ENCODE data around the gene BLCAP. TPM values are rescaled to one million over a fixed set of nuclear protein-coding genes. Genes with fewer than 3 reads are reported as not detected.

BLCAP gene
- total and polyA plus RNA-seq, 9 donors: 27.7 to 147 (median 62.0) TPM

DNA sequence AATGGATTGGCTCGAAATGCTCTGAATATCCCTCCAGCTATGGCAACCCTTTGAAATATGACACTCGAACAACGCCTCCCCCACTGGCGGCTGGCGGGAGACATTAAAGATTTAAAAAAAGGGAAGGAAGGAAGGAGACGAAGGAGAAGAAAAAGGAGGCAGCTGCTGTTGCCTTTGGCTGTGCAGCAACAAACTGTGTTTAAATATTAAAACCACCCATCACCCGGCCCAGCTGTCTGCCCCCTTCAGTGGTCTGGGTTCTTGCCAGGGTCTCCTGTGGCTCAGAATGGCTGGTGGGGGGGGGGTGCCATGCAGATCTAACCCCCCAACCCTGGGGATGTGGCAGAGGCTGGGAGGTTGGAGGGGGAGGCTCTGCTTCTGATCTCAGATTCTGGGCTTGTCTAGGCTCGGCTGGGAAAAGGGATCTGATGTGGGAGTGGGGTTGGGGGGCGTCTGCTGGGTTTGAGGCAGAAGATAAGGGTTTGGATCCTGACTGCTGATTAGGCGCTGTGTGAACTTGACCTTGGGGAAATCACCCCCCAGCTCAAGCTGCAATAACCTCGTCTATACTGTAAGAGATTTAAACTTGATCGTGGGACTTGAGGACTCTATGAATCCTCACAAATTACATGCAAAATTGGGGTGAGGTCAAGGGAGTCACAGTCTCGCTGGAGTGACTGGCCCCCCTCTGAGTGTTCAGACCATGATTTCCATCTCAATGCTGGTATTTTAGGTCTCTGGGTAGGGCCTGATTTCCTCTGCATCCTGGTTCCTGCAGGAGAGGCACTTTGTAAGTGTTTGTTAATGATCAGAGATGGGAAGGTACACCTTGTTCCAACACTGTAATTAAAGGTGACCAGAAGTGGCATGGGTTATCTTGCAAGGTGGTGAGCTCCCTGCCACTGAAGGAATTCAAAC lies 40.3 kb upstream of the BLCAP start:
- Histone ChIP-seq H3K27me3 (no peaks in the 10 kb centered on the region), H3K4me1 (ENCODE audit: insufficient read depth) (no peaks in the 10 kb centered on the region), H3K27ac (no peak overlapping the region), H3K4me3 (no peak overlapping the region), H3K36me3 (no peaks in the 10 kb centered on the region), H3K9me3 (no peaks in the 10 kb centered on the region)
- TF ChIP-seq EP300 (IDR thresholded peaks at IDR 0.05) (no peak), POLR2A (IDR thresholded peaks at IDR 0.05) (no peak)
- TF ChIP-seq, protein P1, sequence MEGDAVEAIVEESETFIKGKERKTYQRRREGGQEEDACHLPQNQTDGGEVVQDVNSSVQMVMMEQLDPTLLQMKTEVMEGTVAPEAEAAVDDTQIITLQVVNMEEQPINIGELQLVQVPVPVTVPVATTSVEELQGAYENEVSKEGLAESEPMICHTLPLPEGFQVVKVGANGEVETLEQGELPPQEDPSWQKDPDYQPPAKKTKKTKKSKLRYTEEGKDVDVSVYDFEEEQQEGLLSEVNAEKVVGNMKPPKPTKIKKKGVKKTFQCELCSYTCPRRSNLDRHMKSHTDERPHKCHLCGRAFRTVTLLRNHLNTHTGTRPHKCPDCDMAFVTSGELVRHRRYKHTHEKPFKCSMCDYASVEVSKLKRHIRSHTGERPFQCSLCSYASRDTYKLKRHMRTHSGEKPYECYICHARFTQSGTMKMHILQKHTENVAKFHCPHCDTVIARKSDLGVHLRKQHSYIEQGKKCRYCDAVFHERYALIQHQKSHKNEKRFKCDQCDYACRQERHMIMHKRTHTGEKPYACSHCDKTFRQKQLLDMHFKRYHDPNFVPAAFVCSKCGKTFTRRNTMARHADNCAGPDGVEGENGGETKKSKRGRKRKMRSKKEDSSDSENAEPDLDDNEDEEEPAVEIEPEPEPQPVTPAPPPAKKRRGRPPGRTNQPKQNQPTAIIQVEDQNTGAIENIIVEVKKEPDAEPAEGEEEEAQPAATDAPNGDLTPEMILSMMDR (IDR thresholded peaks at IDR 0.05): no peak
- WGBS, 3 donors: 2 to 4% (median 3%) methylated on average over 13 of the region's 13 CpGs
- no peak for DNase-seq
- intact Hi-C loops (cut with DNase I): loop anchor here in 3 of 4 donors (5.0 to 10.0 kb wide), 4 partner anchors 427 to 837 kb away; no protein-coding TSS in a partner anchor

DNA sequence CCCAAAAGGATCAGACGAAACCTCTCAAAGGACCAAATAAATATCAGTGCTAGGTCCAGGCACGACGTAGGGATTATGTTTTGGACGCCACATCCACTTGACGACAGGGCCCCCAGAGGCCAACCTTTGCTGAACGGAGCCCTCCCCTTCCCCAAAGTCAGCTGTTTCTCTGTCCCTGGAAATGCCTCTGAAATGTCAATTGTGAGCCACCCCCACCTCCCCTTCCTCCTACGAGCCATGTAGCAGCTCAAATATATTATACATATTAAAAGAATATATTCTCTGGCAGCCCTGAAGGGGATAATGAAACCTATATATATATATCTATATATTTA lies 39.6 kb upstream of the BLCAP start:
- intact Hi-C loops (cut with DNase I): loop anchor here in 3 of 4 donors (5.0 to 10.0 kb wide), 4 partner anchors 428 to 838 kb away; no protein-coding TSS in a partner anchor
- H3K27ac ChIP-seq: no peak overlapping the region
- no peak for DNase-seq
- H3K36me3 ChIP-seq: no peaks in the 10 kb centered on the region
- TF ChIP-seq, protein P1 (IDR thresholded peaks at IDR 0.05): no peak
- TF ChIP-seq POLR2A (IDR thresholded peaks at IDR 0.05): no peak
- no peak for TF ChIP-seq EP300 (IDR thresholded peaks at IDR 0.05)
- 10 to 16% (median 11%) methylated on average over 7 of the region's 7 CpGs for WGBS, 3 donors
- no peaks in the 10 kb centered on the region for H3K27me3 ChIP-seq
- H3K9me3 ChIP-seq: no peaks in the 10 kb centered on the region
- H3K4me1 ChIP-seq (ENCODE audit: insufficient read depth): no peaks in the 10 kb centered on the region
- H3K4me3 ChIP-seq: no peak overlapping the region

DNA sequence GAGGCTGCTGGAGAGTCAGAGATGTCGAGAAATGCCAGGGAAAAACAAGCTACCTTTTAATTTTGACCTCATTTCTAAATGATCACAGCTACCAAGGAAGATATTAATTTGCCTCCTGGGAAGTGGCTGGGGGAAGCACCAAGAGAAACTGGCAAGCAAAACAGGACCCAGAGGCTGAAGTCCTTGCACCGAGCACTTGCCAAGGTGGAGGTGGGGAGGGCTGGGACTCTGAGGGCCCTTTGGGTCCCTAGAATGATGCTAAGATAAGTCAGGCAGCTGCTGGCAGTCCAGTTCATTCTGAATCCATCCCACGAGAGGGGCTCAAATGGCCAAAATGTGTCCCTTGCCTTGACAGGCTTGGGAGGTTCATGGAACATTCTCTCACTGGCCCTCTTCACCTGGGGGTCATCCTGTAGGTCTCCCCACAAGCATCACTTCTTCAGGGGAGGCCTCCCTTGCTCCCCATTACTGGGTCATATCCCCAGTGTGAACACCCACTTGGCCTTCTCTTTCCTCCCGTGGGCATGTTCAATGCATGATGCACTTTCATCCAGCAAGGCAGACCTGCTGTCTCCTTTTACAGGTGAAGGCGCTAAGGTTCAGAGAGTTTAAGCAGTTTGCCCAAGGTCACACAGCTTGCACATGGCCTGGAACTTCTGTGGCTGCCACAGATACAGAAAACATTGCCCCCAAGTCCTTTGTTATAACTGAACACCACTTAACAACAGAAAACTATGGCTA lies 39.1 kb upstream of the BLCAP start:
- Histone ChIP-seq H3K9me3 (no peaks in the 10 kb centered on the region), H3K27me3 (no peaks in the 10 kb centered on the region), H3K4me3 (no peak overlapping the region), H3K36me3 (no peaks in the 10 kb centered on the region), H3K4me1 (ENCODE audit: insufficient read depth) (no peaks in the 10 kb centered on the region), H3K27ac (no peak overlapping the region)
- DNase-seq: no peak
- TF ChIP-seq EP300 (IDR thresholded peaks at IDR 0.05): no peak
- intact Hi-C loops (cut with DNase I): loop anchor here in 3 of 4 donors (5.0 to 10.0 kb wide), 4 partner anchors 428 to 838 kb away; no protein-coding TSS in a partner anchor
- 56 to 67% (median 67%) methylated on average over 5 of the region's 5 CpGs for WGBS, 3 donors

DNA sequence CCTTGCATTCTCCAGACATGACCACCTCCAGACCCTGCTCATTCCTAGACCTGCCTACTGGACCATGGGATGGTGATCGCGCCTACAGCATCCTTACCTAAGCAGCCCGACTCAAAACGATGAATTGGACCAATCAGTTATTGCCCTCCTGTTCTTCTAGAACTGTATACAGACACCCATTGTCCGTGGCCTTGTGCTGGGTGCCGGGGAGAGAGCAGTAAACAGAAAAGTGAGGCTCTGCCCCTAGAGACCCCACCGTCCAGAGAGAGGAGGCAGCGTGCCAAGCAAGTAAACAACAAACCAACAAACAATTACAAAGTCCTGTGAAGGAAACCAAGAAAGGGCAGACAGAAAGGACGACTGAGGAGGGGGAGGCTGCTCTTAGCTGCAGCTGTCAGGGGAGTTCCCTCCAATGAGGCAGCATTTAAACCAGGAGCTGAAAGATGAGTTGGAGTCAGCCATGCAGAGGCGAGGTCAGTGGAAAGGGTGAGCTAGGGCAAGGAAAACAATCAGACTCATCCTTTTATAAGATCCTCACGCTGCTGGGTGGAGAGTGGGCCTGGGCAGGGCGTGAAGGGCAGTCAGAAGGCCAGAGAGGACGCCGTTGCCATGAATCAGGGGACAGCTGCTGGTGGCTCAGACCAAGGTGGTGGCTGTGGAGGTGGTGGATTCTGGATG lies 37.6 kb upstream of the BLCAP start:
- no peak for TF ChIP-seq EP300 (IDR thresholded peaks at IDR 0.05)
- TF ChIP-seq, protein P1 (IDR thresholded peaks at IDR 0.05): no peak
- WGBS, 3 donors: 54 to 62% (median 56%) methylated on average over 14 of the region's 14 CpGs
- intact Hi-C loops (cut with DNase I): loop anchor here in 3 of 4 donors (5.0 to 10.0 kb wide), 4 partner anchors 430 to 840 kb away; no protein-coding TSS in a partner anchor
- Histone ChIP-seq H3K27ac (no peak overlapping the region), H3K36me3 (no peaks in the 10 kb centered on the region), H3K4me3 (no peak overlapping the region), H3K27me3 (no peaks in the 10 kb centered on the region), H3K4me1 (ENCODE audit: insufficient read depth) (no peaks in the 10 kb centered on the region), H3K9me3 (no peaks in the 10 kb centered on the region)
- no peak for DNase-seq
